ENCODE data around the gene PLEKHG5.
A peak's percentile ranks its signal among the peaks of the same experiment; 100 is the strongest.
"Not testable (repeated sequence)": the region's sequence is repeated elsewhere in the genome, so short reads cannot be mapped to it uniquely, and the experiment has no call there.

Gene PLEKHG5

GRCh38 chr1:6445062-6445763 is 46.3 kb downstream of the PLEKHG5 start:
- DNase-seq (ENCODE audit: low read depth in 2 of 2), result no peak

GRCh38 chr1:6444377-6444776 is 47.1 kb downstream of the PLEKHG5 start:
- no peak for DNase-seq (ENCODE audit: low read depth in 2 of 2)

- DNase-seq (ENCODE audit: low read depth in 2 of 2), result no peak
Observed at GRCh38 chr1:6443339-6444115, 47.9 kb downstream of the PLEKHG5 start.

- no peak for DNase-seq (ENCODE audit: low read depth in 2 of 2)
Observed at GRCh38 chr1:6441586-6441985, 49.9 kb downstream of the PLEKHG5 start.

GRCh38 chr1:6440198-6441126 is 51.0 kb downstream of the PLEKHG5 start:
- peak; percentile 44 to 67 for DNase-seq (ENCODE audit: low read depth in 2 of 2)

GRCh38 chr1:6438047-6438525 is 53.4 kb downstream of the PLEKHG5 start:
- DNase-seq (ENCODE audit: low read depth in 2 of 2), result peak; percentile 43 to 58

- not testable (repeated sequence) for DNase-seq (ENCODE audit: low read depth in 2 of 2)
Observed at GRCh38 chr1:6437012-6437700, 54.3 kb downstream of the PLEKHG5 start.

GRCh38 chr1:6436277-6436676 is 55.2 kb downstream of the PLEKHG5 start:
- DNase-seq (ENCODE audit: low read depth in 2 of 2), result not testable (repeated sequence)

GRCh38 chr1:6435547-6435946 is 55.9 kb downstream of the PLEKHG5 start:
- no peak for DNase-seq (ENCODE audit: low read depth in 2 of 2)

GRCh38 chr1:6435129-6435528 is 56.3 kb downstream of the PLEKHG5 start:
- DNase-seq (ENCODE audit: low read depth in 2 of 2), result no peak

GRCh38 chr1:6434186-6434585 is 57.3 kb downstream of the PLEKHG5 start:
- DNase-seq (ENCODE audit: low read depth in 2 of 2), result no peak

- DNase-seq (ENCODE audit: low read depth in 2 of 2), result not testable (repeated sequence)
Observed at GRCh38 chr1:6431645-6432579, 59.6 kb downstream of the PLEKHG5 start.

GRCh38 chr1:6429660-6430411 is 61.6 kb downstream of the PLEKHG5 start:
- not testable (repeated sequence) for DNase-seq (ENCODE audit: low read depth in 2 of 2)

GRCh38 chr1:6428453-6428852 is 63.0 kb downstream of the PLEKHG5 start:
- not testable (repeated sequence) for DNase-seq (ENCODE audit: low read depth in 2 of 2)

GRCh38 chr1:6427441-6428390 is 63.8 kb downstream of the PLEKHG5 start:
- no peak for DNase-seq (ENCODE audit: low read depth in 2 of 2)

GRCh38 chr1:6426972-6427350 is 64.5 kb downstream of the PLEKHG5 start:
- no peak for DNase-seq (ENCODE audit: low read depth in 2 of 2)

- no peak for DNase-seq (ENCODE audit: low read depth in 2 of 2)
Observed at GRCh38 chr1:6426277-6426971, 65.0 kb downstream of the PLEKHG5 start.

- DNase-seq (ENCODE audit: low read depth in 2 of 2), result no peak
Observed at GRCh38 chr1:6425658-6426057, 65.8 kb downstream of the PLEKHG5 start.

All from stimulated activated CD4-positive, alpha-beta T cell treated with anti-CD3 and anti-CD28 coated beads, Interleukin-15, amount 100 ng/mL, for 48 hours (primary cell).